ENCODE results near the gene MUTYH. TPM values are rescaled to one million over a fixed set of nuclear protein-coding genes. Genes with fewer than 3 reads are reported as not detected.

MUTYH gene
- total and polyA plus RNA-seq, 2 of the 8 experiments (the other 6 are each of a cell fraction or from before 2014, with no cell fraction given): 51.9 to 65.7 TPM

- no peak for TF ChIP-seq CHD7 (IDR thresholded peaks at IDR 0.05; ENCODE audit: insufficient replicate concordance, low read length)
- no peak for TF ChIP-seq CBX5 (IDR thresholded peaks at IDR 0.05; ENCODE audit: low read depth, low read length)
- no peak for TF ChIP-seq CHD2 (IDR thresholded peaks at IDR 0.05; ENCODE audit: low read length)
- no peak for TF ChIP-seq GTF2F1 (IDR thresholded peaks at IDR 0.05; ENCODE audit: borderline replicate concordance, low read depth, low read length)
- TF ChIP-seq JUN (IDR thresholded peaks at IDR 0.05; ENCODE audit: low read depth, low read length): no peak
- TF ChIP-seq E2F6 (IDR thresholded peaks at IDR 0.05): no peak
- TF ChIP-seq CHD1 (IDR thresholded peaks at IDR 0.05; ENCODE audit: low read depth, low read length): no peak
- TF ChIP-seq EGR1 (IDR thresholded peaks at IDR 0.05; ENCODE audit: borderline replicate concordance, low read depth, low read length): no peak
- no peak for TF ChIP-seq TEAD4 (IDR thresholded peaks at IDR 0.05; ENCODE audit: low read depth, low read length)
- TF ChIP-seq RBBP5 (IDR thresholded peaks at IDR 0.05; ENCODE audit: borderline replicate concordance, low read depth, low read length): no peak
- TF ChIP-seq POU5F1 (IDR thresholded peaks at IDR 0.05; ENCODE audit: low read depth, low read length): no peak
- TF ChIP-seq BCL11A (IDR thresholded peaks at IDR 0.05; ENCODE audit: low read depth in 2 of 2, low read length in 2 of 2): no peak
These were observed 6.2 kb upstream of the MUTYH start (continued) for GRCh38 chr1:45346473-45346872.
